Type B pancreatic cell (in vitro differentiated cells): ENCODE measurements around the gene KIF26A. TPM values are rescaled to one million over a fixed set of nuclear protein-coding genes. Genes with fewer than 3 reads are reported as not detected.

ENCODE experiments used
- DNase-seq: peaks from one replicate; pipeline ENCODE4 v3.0.0; 2021; ENCODE audit warnings: mixed read lengths; ENCODE audit not compliant: unreplicated experiment; ENCODE audit errors: extremely low spot score
- H3K27ac Mint-ChIP-seq: 2 replicates; pipeline ENCODE4 v1.8.0; 2021; ENCODE audit warnings: mild to moderate bottlenecking, mixed read lengths
- H3K27me3 Mint-ChIP-seq: 2 replicates; pipeline ENCODE4 v1.8.0; 2021; ENCODE audit warnings: mixed read lengths
- H3K36me3 Mint-ChIP-seq: 2 replicates; pipeline ENCODE4 v1.8.0; 2021; ENCODE audit warnings: mixed read lengths
- H3K4me1 Mint-ChIP-seq: one replicate; pipeline ENCODE4 v1.8.0; 2021; ENCODE audit warnings: mixed read lengths; ENCODE audit not compliant: unreplicated experiment
- H3K4me3 Mint-ChIP-seq: 2 replicates; pipeline ENCODE4 v1.8.0; 2021; ENCODE audit warnings: mild to moderate bottlenecking, mixed read lengths
- H3K9me3 Mint-ChIP-seq: 2 replicates; pipeline ENCODE4 v1.8.0; 2021; ENCODE audit warnings: mixed read lengths
- long read RNA-seq: library from polyadenylated mRNA; unstranded; transcript quantifications from one replicate; pipeline ENCODE4 v2.0.0, GENCODE V29; 2020
- total RNA-seq: library from RNA; stranded (reverse); gene quantifications from 2 replicates; pipeline ENCODE4 v1.2.1, GENCODE V29; 2021; ENCODE audit warnings: low replicate concordance
- TF ChIP-seq, protein P1 (sequence below): fragments of 200-600 bp; sonication (generic); conservative IDR thresholded peaks from 2 replicates; pipeline ENCODE4 v1.5.0; 2021; ENCODE audit warnings: antibody characterized with exemption, mild to moderate bottlenecking

The KIF26A gene
- 12.9 and 23.4 TPM in 2 replicates for total RNA-seq
- long read RNA-seq = 0 reads

DNA sequence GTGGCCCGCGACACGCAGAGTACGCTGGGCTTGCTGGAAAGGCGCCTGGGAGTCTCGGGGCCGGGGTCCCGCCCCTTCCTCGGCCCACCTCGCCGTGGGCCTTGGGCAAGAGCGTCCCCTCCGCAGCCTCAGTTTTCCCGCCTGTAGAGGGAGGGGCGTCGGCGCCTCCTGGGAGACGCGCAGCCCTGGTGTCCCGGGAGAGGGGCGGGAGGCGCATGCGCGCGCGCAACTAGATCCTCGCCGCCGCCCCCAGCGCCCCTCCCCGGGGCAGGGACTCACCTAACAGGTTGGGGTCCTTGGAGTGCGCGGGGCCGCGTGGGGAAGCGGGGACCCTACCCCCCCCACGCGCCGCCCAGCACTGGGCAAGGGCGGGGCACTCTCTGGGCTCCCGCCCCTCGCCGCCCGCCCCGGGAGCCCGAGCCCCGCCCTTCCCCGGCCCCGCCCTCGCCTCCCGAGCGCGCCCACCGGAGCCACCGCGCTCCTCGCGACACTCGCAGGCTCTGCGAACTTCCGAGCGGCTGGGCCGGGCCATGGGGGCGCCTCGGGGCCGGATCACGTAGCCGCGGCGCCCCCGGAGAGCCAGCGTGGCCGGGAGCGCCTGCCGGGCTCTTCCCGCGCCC lies at the start of gene KIF26A:
Gene KIF26A (plus strand): TSS at position 490 of the 620 bp plus-strand sequence. CDS start 136 bp downstream, outside the sequence.
- no peak for DNase-seq
- peaks cover 7% of the 10 kb centered on the region for H3K4me1 Mint-ChIP-seq
- no peak within 1 kb of the TSS for H3K27ac Mint-ChIP-seq
- H3K36me3 Mint-ChIP-seq = no peaks in the 10 kb centered on the region
- peaks cover 37% of the 10 kb centered on the region for H3K27me3 Mint-ChIP-seq
- TF ChIP-seq, protein P1, sequence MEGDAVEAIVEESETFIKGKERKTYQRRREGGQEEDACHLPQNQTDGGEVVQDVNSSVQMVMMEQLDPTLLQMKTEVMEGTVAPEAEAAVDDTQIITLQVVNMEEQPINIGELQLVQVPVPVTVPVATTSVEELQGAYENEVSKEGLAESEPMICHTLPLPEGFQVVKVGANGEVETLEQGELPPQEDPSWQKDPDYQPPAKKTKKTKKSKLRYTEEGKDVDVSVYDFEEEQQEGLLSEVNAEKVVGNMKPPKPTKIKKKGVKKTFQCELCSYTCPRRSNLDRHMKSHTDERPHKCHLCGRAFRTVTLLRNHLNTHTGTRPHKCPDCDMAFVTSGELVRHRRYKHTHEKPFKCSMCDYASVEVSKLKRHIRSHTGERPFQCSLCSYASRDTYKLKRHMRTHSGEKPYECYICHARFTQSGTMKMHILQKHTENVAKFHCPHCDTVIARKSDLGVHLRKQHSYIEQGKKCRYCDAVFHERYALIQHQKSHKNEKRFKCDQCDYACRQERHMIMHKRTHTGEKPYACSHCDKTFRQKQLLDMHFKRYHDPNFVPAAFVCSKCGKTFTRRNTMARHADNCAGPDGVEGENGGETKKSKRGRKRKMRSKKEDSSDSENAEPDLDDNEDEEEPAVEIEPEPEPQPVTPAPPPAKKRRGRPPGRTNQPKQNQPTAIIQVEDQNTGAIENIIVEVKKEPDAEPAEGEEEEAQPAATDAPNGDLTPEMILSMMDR = no peak
- no peaks in the 10 kb centered on the region for H3K9me3 Mint-ChIP-seq
- peak within 1 kb of the TSS; percentile 85 for H3K4me3 Mint-ChIP-seq

GRCh38 chr14:104090071-104090748 lies 48.2 kb upstream of the KIF26A start:
- Mint-ChIP-seq H3K27me3 (no peaks in the 10 kb centered on the region), H3K4me1 (peaks cover 4% of the 10 kb centered on the region), H3K27ac (no peak overlapping the region), H3K4me3 (no peak overlapping the region), H3K9me3 (no peaks in the 10 kb centered on the region), H3K36me3 (no peaks in the 10 kb centered on the region)
- TF ChIP-seq, protein P1 = no peak
- DNase-seq = no peak

DNA sequence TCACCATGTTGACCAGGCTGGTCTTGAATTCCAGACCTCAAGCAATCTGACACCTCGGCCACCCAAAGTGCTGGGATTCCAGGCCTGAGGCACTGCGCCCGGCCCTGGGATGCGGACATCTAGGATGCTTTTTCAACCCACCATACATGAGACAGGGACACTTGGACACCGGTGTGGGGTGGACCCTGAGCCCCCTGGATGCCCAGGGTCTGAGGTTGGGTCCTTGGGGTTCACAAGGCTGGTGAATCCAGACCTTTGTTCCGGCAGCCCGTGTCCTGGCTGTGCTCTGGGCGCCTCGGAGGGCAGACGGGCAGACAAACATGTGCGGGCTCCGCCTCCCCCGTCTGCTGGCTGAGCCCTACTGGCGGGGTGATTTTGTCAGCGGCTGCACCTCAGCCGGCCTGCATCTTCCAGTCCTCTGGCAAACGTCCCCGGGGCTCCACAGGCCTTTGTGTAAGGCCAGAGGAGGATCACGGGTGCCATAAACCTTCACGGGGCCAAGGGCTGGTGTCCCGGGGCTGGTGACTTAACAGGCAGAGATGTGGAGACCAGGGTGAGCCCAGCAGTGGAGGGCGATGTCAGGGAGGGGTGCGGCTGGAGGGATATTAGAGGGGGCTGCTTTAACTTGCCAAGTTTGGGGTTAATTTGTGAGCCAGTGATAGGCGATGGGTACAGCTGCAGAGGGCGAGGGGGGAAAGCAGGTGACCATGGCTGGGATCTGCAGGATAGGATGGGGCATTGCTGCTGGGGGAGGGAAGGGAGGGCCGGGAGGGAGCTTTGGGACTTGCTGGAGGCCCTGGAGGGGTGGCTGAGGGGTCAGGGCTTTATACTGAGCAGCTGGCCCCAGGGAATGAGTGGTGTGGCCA lies 47.1 kb upstream of the KIF26A start:
- Mint-ChIP-seq H3K4me3 (no peak overlapping the region), H3K9me3 (no peaks in the 10 kb centered on the region), H3K4me1 (peaks cover 4% of the 10 kb centered on the region), H3K27ac (no peak overlapping the region), H3K36me3 (no peaks in the 10 kb centered on the region), H3K27me3 (peaks cover 3% of the 10 kb centered on the region)
- TF ChIP-seq, protein P1 = no peak
- no peak for DNase-seq

DNA sequence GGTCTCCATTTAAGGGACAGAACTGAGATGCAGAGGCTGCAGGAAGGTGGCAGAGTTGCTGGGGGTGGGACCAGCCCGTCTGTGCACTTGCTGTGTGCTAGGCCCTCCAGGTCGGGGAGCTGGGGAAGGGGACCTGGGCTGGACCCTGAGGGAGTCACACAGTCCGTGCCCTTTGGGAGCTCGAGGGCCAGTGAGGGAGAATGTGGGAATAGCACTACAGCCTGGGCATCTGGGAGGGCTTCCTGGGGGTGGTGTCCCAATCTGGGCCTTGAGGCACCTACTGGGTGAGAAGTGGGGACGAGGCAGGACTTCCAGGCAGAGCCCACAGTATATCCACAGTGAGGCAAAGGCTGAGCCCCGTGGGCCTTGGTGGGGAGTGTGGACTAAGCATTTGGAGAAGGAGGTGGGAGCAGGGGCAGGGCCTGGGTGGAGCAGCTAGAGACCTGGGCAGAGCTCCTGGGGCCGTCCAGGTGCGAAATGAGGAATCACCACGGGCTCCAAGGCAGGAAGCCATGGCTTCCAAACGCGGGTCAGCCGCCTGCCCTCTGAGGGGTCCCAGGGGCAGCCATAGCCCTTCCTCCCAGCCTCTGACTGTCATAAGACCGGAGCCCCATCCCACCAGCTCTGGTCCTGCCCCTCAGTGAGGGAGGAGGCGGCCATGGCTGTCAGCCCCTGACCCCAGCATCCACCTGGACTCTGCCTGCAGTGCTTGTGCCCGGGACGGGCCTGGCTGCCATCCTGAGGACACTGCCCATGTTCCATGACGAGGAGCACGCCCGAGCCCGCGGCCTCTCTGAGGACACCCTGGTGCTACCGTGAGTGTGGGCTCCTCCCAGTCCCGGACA lies 46.2 kb upstream of the KIF26A start:
- H3K27ac Mint-ChIP-seq = no peak overlapping the region
- peaks cover 3% of the 10 kb centered on the region for H3K27me3 Mint-ChIP-seq
- peaks cover 4% of the 10 kb centered on the region for H3K4me1 Mint-ChIP-seq
- DNase-seq = no peak
- H3K9me3 Mint-ChIP-seq = no peaks in the 10 kb centered on the region
- TF ChIP-seq, protein P1 = no peak
- H3K4me3 Mint-ChIP-seq = no peak overlapping the region
- no peaks in the 10 kb centered on the region for H3K36me3 Mint-ChIP-seq

GRCh38 chr14:104092931-104093365 lies 45.4 kb upstream of the KIF26A start:
- Mint-ChIP-seq H3K9me3 (no peaks in the 10 kb centered on the region), H3K27me3 (peaks cover 3% of the 10 kb centered on the region), H3K36me3 (no peaks in the 10 kb centered on the region), H3K4me3 (no peak overlapping the region), H3K4me1 (peaks cover 4% of the 10 kb centered on the region), H3K27ac (no peak overlapping the region)
- DNase-seq = no peak
- TF ChIP-seq, protein P1 = no peak
